ENCODE results near the gene SLC22A24.

DNA sequence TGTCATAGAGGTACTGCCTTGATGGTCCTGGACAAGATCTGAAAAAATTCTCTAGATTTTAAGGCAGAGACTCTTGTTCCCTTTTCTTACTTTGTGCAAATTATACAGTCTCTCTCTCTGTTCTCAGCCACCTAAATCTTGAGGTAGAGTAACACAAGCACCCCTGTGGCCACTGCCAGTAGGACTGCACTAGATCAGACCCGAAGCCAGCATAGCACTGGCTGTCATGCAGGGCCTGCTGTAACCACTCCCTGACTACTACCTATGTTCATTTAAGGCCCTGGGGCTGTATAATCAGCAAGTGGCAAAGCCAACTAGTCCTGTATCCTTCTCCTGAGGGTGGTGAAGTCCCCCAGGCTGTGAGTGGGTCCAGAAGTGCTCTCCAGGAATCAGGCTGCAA is 11.8 kb upstream of the SLC22A24 start:
- no peak for TF ChIP-seq YY1 (IDR thresholded peaks at IDR 0.05; ENCODE audit: insufficient read depth, insufficient read length)
- TF ChIP-seq ZNF274 (IDR thresholded peaks at IDR 0.05; ENCODE audit: low read depth, low read length) = no peak
- TF ChIP-seq SUZ12 (IDR thresholded peaks at IDR 0.05; ENCODE audit: extremely low read depth, insufficient read depth, insufficient read length) = no peak

Data from NT2/D1 (cell line).